Vagina (tissue), 2 donors: ENCODE data around the gene ADGRG4.
A peak's percentile ranks its signal among the peaks of the same experiment; 100 is the strongest.

ENCODE experiments used
- POLR2A ChIP-seq, 2 donors: fragments of 450-650 bp; IDR thresholded peaks; one replicate each; pipeline ENCODE4 v1.6.1; 2017; ENCODE audit warnings: antibody characterized with exemption in 2 of 2, mild to moderate bottlenecking in 2 of 2, moderate library complexity in 2 of 2
- POLR2AphosphoS5 ChIP-seq, 2 donors: sonication (generic); formaldehyde crosslinking; IDR thresholded peaks; one replicate each; pipeline ENCODE4 v1.9.0; 2017; ENCODE audit warnings: antibody characterized with exemption in 2 of 2, mild to moderate bottlenecking in 2 of 2, low read depth in 1 of 2; ENCODE audit not compliant: insufficient read depth in 1 of 2
- TF ChIP-seq, protein P1 (sequence below), 3 experiments: fragments of 450-650 bp in 2 of 3; fragments of 200-600 bp in 1 of 3; sonication (generic) in 1 of 3; IDR thresholded peaks; one replicate each; pipeline ENCODE4 v1.5.1; 2017 to 2019; ENCODE audit warnings: antibody characterized with exemption in 3 of 3, mild to moderate bottlenecking in 2 of 3, moderate library complexity in 2 of 3

GRCh38 chrX:136251041-136251991 lies 49.4 kb upstream of the ADGRG4 start, which contains the start of gene MAP7D3:
- TF ChIP-seq, protein P1, sequence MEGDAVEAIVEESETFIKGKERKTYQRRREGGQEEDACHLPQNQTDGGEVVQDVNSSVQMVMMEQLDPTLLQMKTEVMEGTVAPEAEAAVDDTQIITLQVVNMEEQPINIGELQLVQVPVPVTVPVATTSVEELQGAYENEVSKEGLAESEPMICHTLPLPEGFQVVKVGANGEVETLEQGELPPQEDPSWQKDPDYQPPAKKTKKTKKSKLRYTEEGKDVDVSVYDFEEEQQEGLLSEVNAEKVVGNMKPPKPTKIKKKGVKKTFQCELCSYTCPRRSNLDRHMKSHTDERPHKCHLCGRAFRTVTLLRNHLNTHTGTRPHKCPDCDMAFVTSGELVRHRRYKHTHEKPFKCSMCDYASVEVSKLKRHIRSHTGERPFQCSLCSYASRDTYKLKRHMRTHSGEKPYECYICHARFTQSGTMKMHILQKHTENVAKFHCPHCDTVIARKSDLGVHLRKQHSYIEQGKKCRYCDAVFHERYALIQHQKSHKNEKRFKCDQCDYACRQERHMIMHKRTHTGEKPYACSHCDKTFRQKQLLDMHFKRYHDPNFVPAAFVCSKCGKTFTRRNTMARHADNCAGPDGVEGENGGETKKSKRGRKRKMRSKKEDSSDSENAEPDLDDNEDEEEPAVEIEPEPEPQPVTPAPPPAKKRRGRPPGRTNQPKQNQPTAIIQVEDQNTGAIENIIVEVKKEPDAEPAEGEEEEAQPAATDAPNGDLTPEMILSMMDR (IDR thresholded peaks at IDR 0.05) = no peak
- TF ChIP-seq POLR2AphosphoS5 (IDR thresholded peaks at IDR 0.05; ENCODE audit: insufficient read depth in 1 of 2, low read depth in 1 of 2) = peak in 1 of 2 donors; percentile 69
- peak in 1 of 2 donors; percentile 45 for TF ChIP-seq POLR2A (IDR thresholded peaks at IDR 0.05)
